KMS-11 (cell line): Measurements from ENCODE around the gene RAB1A.

Experiments used
- H2AFZ ChIP-seq: fragments of 200-600 bp; sonication (generic); 2 replicates; pipeline ENCODE4 v1.6.1; 2016; ENCODE audit warnings: antibody characterized with exemption, mixed run types, low read depth
- H3K27ac ChIP-seq: fragments of 200-600 bp; sonication (generic); 2 replicates; pipeline ENCODE4 v1.6.1; 2016; ENCODE audit warnings: mild to moderate bottlenecking, mixed run types
- H3K27me3 ChIP-seq: fragments of 200-600 bp; sonication (generic); 2 replicates; pipeline ENCODE4 v1.6.1; 2017; ENCODE audit warnings: mild to moderate bottlenecking, low read depth, mixed run types, moderate library complexity; ENCODE audit not compliant: insufficient read depth
- H3K36me3 ChIP-seq: fragments of 200-600 bp; sonication (generic); 2 replicates; pipeline ENCODE4 v1.6.1; 2017; ENCODE audit warnings: mild to moderate bottlenecking, mixed run types; ENCODE audit not compliant: insufficient read depth
- H3K4me1 ChIP-seq: fragments of 200-600 bp; sonication (generic); 2 replicates; pipeline ENCODE4 v1.6.1; 2016; ENCODE audit warnings: mild to moderate bottlenecking, low read depth, mixed run types; ENCODE audit not compliant: poor library complexity, severe bottlenecking
- H3K4me2 ChIP-seq: fragments of 200-600 bp; sonication (generic); 2 replicates; pipeline ENCODE4 v1.7.0; 2016; ENCODE audit warnings: mild to moderate bottlenecking, mixed run types
- H3K4me3 ChIP-seq: fragments of 200-600 bp; sonication (generic); IDR thresholded peaks from 2 replicates; pipeline ENCODE4 v1.6.1; 2017; ENCODE audit warnings: low read depth, low read length, mixed read lengths; ENCODE audit not compliant: insufficient read depth
- H3K79me2 ChIP-seq: fragments of 200-600 bp; sonication (generic); 2 replicates; pipeline ENCODE4 v1.6.1; 2016; ENCODE audit warnings: low read depth, mixed run types; ENCODE audit not compliant: insufficient read depth
- H3K9ac ChIP-seq: fragments of 200-600 bp; sonication (generic); 2 replicates; pipeline ENCODE4 v1.6.1; 2016; ENCODE audit warnings: mild to moderate bottlenecking, mixed run types
- H4K20me1 ChIP-seq: fragments of 200-600 bp; sonication (generic); 2 replicates; pipeline ENCODE4 v1.6.1; 2016; ENCODE audit warnings: mild to moderate bottlenecking, mixed run types; ENCODE audit not compliant: insufficient read depth
- CTCF ChIP-seq: fragments of 200-600 bp; sonication (generic); conservative IDR thresholded peaks from 2 replicates; pipeline ENCODE4 v1.6.1; 2017; ENCODE audit warnings: low read depth, mild to moderate bottlenecking, antibody characterized with exemption, low read length, moderate library complexity, mixed read lengths

Gene RAB1A

GRCh38 chr2:65098741-65099140 lies 31.2 kb downstream of the RAB1A start:
- Histone ChIP-seq H3K4me1 (peaks cover 16% of the 10 kb centered on the region), H3K36me3 (peaks cover 15% of the 10 kb centered on the region), H4K20me1 (no peaks in the 10 kb centered on the region), H3K79me2 (peaks cover 48% of the 10 kb centered on the region), H3K27ac (no peak overlapping the region), H2AFZ (no peak overlapping the region), H3K27me3 (no peaks in the 10 kb centered on the region), H3K4me3 (no peak overlapping the region), H3K9ac (no peak overlapping the region), H3K4me2 (no peak overlapping the region)
- no peak for TF ChIP-seq CTCF

- Histone ChIP-seq H3K79me2 (peaks cover 45% of the 10 kb centered on the region), H3K4me3 (no peak overlapping the region), H2AFZ (no peak overlapping the region), H3K27ac (no peak overlapping the region), H3K4me2 (no peak overlapping the region), H3K27me3 (no peaks in the 10 kb centered on the region), H3K36me3 (peaks cover 9% of the 10 kb centered on the region), H3K4me1 (peaks cover 16% of the 10 kb centered on the region), H4K20me1 (no peaks in the 10 kb centered on the region), H3K9ac (no peak overlapping the region)
- TF ChIP-seq CTCF: no peak
These were observed 32.1 kb downstream of the RAB1A start for GRCh38 chr2:65097844-65098243.

- no peak overlapping the region for H2AFZ ChIP-seq
- peaks cover 16% of the 10 kb centered on the region for H3K4me1 ChIP-seq
- H3K4me2 ChIP-seq: no peak overlapping the region
- peaks cover 6% of the 10 kb centered on the region for H3K36me3 ChIP-seq
- no peak overlapping the region for H3K27ac ChIP-seq
- H3K27me3 ChIP-seq: no peaks in the 10 kb centered on the region
- no peak for TF ChIP-seq CTCF
- H3K79me2 ChIP-seq: peaks cover 46% of the 10 kb centered on the region
- H4K20me1 ChIP-seq: no peaks in the 10 kb centered on the region
- no peak overlapping the region for H3K4me3 ChIP-seq
- H3K9ac ChIP-seq: no peak overlapping the region
These were observed 33.0 kb downstream of the RAB1A start for GRCh38 chr2:65096948-65097347.

GRCh38 chr2:65093211-65093610 lies 36.7 kb downstream of the RAB1A start:
- peaks cover 2% of the 10 kb centered on the region for H3K36me3 ChIP-seq
- TF ChIP-seq CTCF: no peak
- no peak overlapping the region for H3K4me2 ChIP-seq
- H3K9ac ChIP-seq: no peak overlapping the region
- H3K27ac ChIP-seq: no peak overlapping the region
- peaks cover 35% of the 10 kb centered on the region; the same call in 1 of the 2 replicates for H3K79me2 ChIP-seq
- H3K4me1 ChIP-seq: peaks cover 3% of the 10 kb centered on the region
- H3K27me3 ChIP-seq: no peaks in the 10 kb centered on the region
- H2AFZ ChIP-seq: no peak overlapping the region
- H4K20me1 ChIP-seq: no peaks in the 10 kb centered on the region
- H3K4me3 ChIP-seq: no peak overlapping the region
